Left lung (tissue), 10 donors: ENCODE measurements around the gene GYG1. TPM values are rescaled to one million over a fixed set of nuclear protein-coding genes. Genes with fewer than 3 reads are reported as not detected.

Experiments used
- ATAC-seq: fragments of 200-7000 bp; cut with Tn5 transposase; one replicate; pipeline ENCODE4 v1.9.1; 2020; ENCODE audit warnings: moderate library complexity
- DNase-seq, 4 donors: peaks; one replicate each; pipeline ENCODE4 v3.0.0-alpha.2; 2013 to 2020
- H3K27ac ChIP-seq, 2 donors: fragments of 200-600 bp; sonication (generic) in 1 of 2; one replicate each; pipeline versions ENCODE4 v1.5.0 to v1.8.0; 2020 to 2021
- H3K27me3 ChIP-seq, 2 donors: fragments of 200-600 bp; sonication (generic) in 1 of 2; one replicate each; pipeline versions ENCODE4 v1.5.0 to v1.8.0; 2020 to 2021
- H3K36me3 ChIP-seq, 2 donors: fragments of 200-600 bp; sonication (generic) in 1 of 2; one replicate each; pipeline versions ENCODE4 v1.5.0 to v1.8.0; 2020 to 2021
- H3K4me1 ChIP-seq, 2 donors: fragments of 200-600 bp; one replicate each; pipeline ENCODE4 v1.8.0; 2021
- H3K4me3 ChIP-seq, 2 donors: fragments of 200-600 bp; sonication (generic) in 1 of 2; one replicate each; pipeline versions ENCODE4 v1.5.0 to v1.8.0; 2020 to 2021; ENCODE audit warnings: mild to moderate bottlenecking in 1 of 2
- H3K9me3 ChIP-seq, 2 donors: fragments of 200-600 bp; sonication (generic) in 1 of 2; one replicate each; pipeline versions ENCODE4 v1.5.0 to v1.8.0; 2020 to 2021
- intact Hi-C, 2 donors: fragments of 100-400 bp; cut with DNase I; formaldehyde crosslinking; loops; one replicate each; pipeline versions ENCODE4 v1.11.2 to v1.14.2; 2022
- polyA plus RNA-seq, 6 donors: library from polyadenylated mRNA; unstranded; fragments of 120-200 nt; gene quantifications; one replicate each; pipeline ENCODE4 v1.2.1, GENCODE V29; 2013; ENCODE audit not compliant: insufficient read length in 6 of 6
- total RNA-seq, 2 donors: library from RNA; stranded (reverse); fragmentation: NEBNext Ultra II Directional; extraction: Animal tissue kit (Norgen Biotek cat#: 25700); gene quantifications; one replicate each; pipeline ENCODE4 v1.2.1, GENCODE V29; 2021
- TF ChIP-seq, protein P1 (sequence below), 2 donors: fragments of 200-600 bp; sonication (generic) in 1 of 2; IDR thresholded peaks; one replicate each; pipeline versions ENCODE4 v1.5.0 to v1.8.0; 2021; ENCODE audit warnings: antibody characterized with exemption in 2 of 2
- donor health status: DM: no; HTN: yes; CAD: no.
- donor health status: DM: no; HTN: no; CAD: no.

GYG1 gene
- total and polyA plus RNA-seq, 8 donors: 43.9 to 202 (median 163) TPM

DNA sequence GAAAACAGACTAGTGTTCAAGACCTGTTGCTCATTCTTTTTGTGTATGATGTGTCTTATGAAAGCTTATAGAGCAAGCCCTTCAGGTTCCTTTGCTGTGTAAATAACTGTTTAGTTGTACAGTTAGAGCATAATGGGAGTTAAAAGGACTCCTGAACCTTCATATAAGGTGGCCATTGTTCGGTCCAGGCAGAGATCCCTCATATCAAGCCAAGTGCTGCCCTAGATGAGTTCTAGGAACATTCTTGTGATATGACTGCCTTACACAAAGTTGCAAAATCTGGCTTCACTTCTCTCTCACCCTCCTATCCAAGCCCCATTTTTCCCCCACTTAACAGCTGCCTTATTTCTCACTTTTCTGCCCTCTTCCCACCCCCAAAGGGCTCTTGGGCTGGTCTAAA, 26.9 kb downstream of the GYG1 start:
- H3K9me3 ChIP-seq: no peaks in the 10 kb centered on the region
- ATAC-seq (no peak), DNase-seq (no peak)
- TF ChIP-seq, protein P1, sequence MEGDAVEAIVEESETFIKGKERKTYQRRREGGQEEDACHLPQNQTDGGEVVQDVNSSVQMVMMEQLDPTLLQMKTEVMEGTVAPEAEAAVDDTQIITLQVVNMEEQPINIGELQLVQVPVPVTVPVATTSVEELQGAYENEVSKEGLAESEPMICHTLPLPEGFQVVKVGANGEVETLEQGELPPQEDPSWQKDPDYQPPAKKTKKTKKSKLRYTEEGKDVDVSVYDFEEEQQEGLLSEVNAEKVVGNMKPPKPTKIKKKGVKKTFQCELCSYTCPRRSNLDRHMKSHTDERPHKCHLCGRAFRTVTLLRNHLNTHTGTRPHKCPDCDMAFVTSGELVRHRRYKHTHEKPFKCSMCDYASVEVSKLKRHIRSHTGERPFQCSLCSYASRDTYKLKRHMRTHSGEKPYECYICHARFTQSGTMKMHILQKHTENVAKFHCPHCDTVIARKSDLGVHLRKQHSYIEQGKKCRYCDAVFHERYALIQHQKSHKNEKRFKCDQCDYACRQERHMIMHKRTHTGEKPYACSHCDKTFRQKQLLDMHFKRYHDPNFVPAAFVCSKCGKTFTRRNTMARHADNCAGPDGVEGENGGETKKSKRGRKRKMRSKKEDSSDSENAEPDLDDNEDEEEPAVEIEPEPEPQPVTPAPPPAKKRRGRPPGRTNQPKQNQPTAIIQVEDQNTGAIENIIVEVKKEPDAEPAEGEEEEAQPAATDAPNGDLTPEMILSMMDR (IDR thresholded peaks at IDR 0.05): no peak
- H3K4me1 ChIP-seq: peaks cover 0 to 19% of the 10 kb centered on the region in 2 donors
- no peak overlapping the region for H3K27ac ChIP-seq
- H3K27me3 ChIP-seq: no peaks in the 10 kb centered on the region
- H3K36me3 ChIP-seq: peaks cover 0 to 90% of the 10 kb centered on the region in 2 donors
- intact Hi-C loops: no loop called here
- H3K4me3 ChIP-seq: no peak overlapping the region

DNA sequence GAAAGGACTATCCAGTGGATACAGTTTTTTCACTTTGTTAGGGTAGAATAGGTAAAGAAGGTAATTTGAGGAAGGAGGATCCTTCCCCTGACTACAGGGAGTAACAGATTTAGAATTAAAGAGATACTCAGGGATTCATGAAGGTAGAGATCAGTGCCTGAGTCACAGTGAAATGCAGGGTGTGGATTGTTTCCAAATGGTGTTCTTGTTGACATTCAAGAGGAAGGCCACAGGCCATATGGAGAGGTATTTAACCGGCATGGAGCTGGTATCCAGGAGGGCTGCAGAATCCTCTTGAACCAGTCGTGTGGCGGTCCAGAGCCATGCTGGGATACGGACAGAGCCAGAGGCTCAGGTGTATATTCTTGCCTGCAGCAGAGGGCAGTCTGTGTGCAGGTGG, 28.2 kb downstream of the GYG1 start:
- Histone ChIP-seq H3K4me1 (peaks cover 0 to 19% of the 10 kb centered on the region in 2 donors), H3K9me3 (no peaks in the 10 kb centered on the region), H3K36me3 (peaks cover 0 to 90% of the 10 kb centered on the region in 2 donors), H3K27me3 (no peaks in the 10 kb centered on the region), H3K27ac (no peak overlapping the region), H3K4me3 (no peak overlapping the region)
- DNase-seq: no peak
- no peak for ATAC-seq
- TF ChIP-seq, protein P1 (IDR thresholded peaks at IDR 0.05): no peak
- intact Hi-C loops: no loop called here

DNA sequence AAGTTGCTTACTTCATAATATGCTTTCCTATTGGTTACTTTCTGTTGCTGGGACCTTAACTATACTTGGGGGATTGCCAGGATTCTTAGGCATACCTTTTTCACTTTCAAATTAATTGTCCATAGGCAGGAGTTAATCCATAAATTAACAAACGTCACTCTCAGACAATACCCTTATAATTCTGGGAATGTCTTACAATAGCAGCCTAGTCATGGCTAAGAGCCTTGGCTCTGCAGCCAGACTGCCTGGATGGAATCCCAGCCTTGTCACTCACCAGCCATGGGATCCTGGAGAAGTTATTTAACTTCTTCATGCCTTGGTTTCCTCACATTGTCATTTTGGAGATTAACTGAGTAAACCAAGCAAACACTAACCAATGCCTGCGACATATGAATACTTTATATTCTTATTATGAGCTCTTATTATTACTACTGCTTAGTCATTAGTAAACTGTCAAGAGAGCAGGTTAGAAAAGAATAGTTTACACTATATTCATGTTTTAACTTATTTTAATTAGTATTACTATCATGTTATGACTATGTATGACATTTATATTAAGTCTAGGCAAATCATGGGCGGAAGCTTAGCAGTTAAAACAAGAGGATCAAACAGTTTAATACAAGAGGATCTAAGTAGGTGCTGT, 29.0 kb downstream of the GYG1 start:
- Histone ChIP-seq H3K27me3 (no peaks in the 10 kb centered on the region), H3K9me3 (no peaks in the 10 kb centered on the region), H3K4me1 (peaks cover 0 to 16% of the 10 kb centered on the region in 2 donors), H3K4me3 (no peak overlapping the region), H3K27ac (no peak overlapping the region), H3K36me3 (peaks cover 0 to 91% of the 10 kb centered on the region in 2 donors)
- no peak for DNase-seq
- intact Hi-C loops: no loop called here
- ATAC-seq: no peak
- TF ChIP-seq, protein P1 (IDR thresholded peaks at IDR 0.05): no peak

DNA sequence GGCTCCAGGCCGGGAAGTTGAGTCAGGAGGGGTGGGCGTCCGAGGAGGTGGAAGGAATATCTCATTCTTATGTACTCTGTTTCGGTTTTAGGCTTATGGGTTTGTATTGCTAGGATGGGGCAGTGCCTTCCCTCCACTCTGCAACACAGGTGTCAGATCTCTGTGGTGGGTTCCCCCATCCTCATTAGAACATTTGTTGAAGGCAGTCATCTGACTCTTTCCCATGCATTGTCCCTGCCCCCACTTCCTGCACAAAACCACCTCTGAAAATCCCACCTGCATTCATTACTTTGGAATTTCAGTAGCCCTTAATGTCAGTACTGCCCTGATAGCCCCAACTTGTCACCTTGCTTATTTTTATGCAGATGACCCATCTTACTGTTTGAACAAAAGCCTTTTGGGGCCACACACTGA, 29.5 kb downstream of the GYG1 start:
- Histone ChIP-seq H3K4me3 (no peak overlapping the region), H3K9me3 (no peaks in the 10 kb centered on the region), H3K27me3 (no peaks in the 10 kb centered on the region), H3K36me3 (peaks cover 0 to 91% of the 10 kb centered on the region in 2 donors), H3K27ac (no peak overlapping the region), H3K4me1 (peaks cover 0 to 12% of the 10 kb centered on the region in 2 donors)
- no peak for ATAC-seq
- no peak for DNase-seq
- TF ChIP-seq, protein P1 (IDR thresholded peaks at IDR 0.05): no peak
- intact Hi-C loops: no loop called here

DNA sequence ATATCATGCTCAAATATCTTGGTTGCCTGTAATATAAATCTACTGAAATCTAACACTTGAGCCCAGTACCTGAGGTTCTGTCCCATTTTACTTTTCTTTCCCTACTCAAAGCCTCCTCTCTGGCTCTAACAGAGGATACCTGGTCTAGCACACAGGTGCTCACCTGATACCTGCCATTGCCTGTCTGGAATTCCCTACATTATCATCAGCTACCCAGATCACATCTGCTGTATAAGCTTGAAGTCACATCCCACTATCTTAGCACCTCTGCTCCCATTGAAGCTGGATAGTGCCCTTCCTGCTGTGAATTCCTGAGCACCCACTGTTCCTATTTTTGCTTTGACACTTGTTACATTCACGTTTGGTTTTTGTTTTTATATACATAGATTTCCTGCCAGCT, 30.5 kb downstream of the GYG1 start:
- Histone ChIP-seq H3K27me3 (no peaks in the 10 kb centered on the region), H3K4me1 (peaks cover 0 to 2% of the 10 kb centered on the region in 2 donors), H3K27ac (no peak overlapping the region), H3K9me3 (no peaks in the 10 kb centered on the region), H3K36me3 (peaks cover 0 to 91% of the 10 kb centered on the region in 2 donors), H3K4me3 (no peak overlapping the region)
- DNase-seq (no peak), ATAC-seq (no peak)
- TF ChIP-seq, protein P1 (IDR thresholded peaks at IDR 0.05): no peak
- intact Hi-C loops: no loop called here
